A549 (cell line): ENCODE data around the gene ZNF138.

Experiments
- CHD2 ChIP-seq: fragments of 150-350 bp; IDR thresholded peaks from 2 replicates; pipeline ENCODE4 v1.6.1; 2014; ENCODE audit warnings: low read length; ENCODE audit not compliant: partially characterized antibody
- CTCF ChIP-seq: fragments of >200 bp; sonication (Bioruptor Twin); formaldehyde crosslinking; IDR thresholded peaks from 3 replicates; pipeline ENCODE4 v1.5.1; 2016
- MAX ChIP-seq: IDR thresholded peaks from 2 replicates; pipeline ENCODE4 v1.6.1; 2012
- MYC ChIP-seq: IDR thresholded peaks from 2 replicates; pipeline ENCODE4 v1.6.1; 2012; ENCODE audit warnings: mild to moderate bottlenecking, inconsistent platforms, low read length, improper control_type of control experiment, borderline replicate concordance
- RCOR1 ChIP-seq: fragments of 150-350 bp; IDR thresholded peaks from 2 replicates; pipeline ENCODE4 v1.6.1; 2014; ENCODE audit warnings: antibody characterized with exemption, low read length, low read depth

GRCh38 chr7:64879800-64880199 lies 85.6 kb downstream of the ZNF138 start:
- TF ChIP-seq CTCF = no peak
- no peak for TF ChIP-seq MYC
- no peak for TF ChIP-seq MAX
- TF ChIP-seq CHD2 = no peak
- no peak for TF ChIP-seq RCOR1
